ENCODE results near the gene LRRC52.

LRRC52 gene

GRCh38 chr1:165537356-165538109 is 6.3 kb upstream of the LRRC52 start:
- no peak for DNase-seq (ENCODE audit: low read depth)

- DNase-seq (ENCODE audit: low read depth): no peak
Measured at GRCh38 chr1:165539306-165539705, 4.5 kb upstream of the LRRC52 start.

GRCh38 chr1:165539908-165540307 is 3.9 kb upstream of the LRRC52 start:
- DNase-seq (ENCODE audit: low read depth): no peak

- no peak for DNase-seq (ENCODE audit: low read depth)
Measured at GRCh38 chr1:165542015-165542631, 1.7 kb upstream of the LRRC52 start.

GRCh38 chr1:165542647-165543046 is 1.2 kb upstream of the LRRC52 start:
- no peak for DNase-seq (ENCODE audit: low read depth)

GRCh38 chr1:165544996-165545395 is 1.2 kb downstream of the LRRC52 start:
- no peak for DNase-seq (ENCODE audit: low read depth)

- no peak for DNase-seq (ENCODE audit: low read depth)
Measured at GRCh38 chr1:165545974-165546373, 2.2 kb downstream of the LRRC52 start.

- no peak for DNase-seq (ENCODE audit: low read depth)
Measured at GRCh38 chr1:165549973-165550372, 6.2 kb downstream of the LRRC52 start.

- no peak for DNase-seq (ENCODE audit: low read depth)
Measured at GRCh38 chr1:165551469-165551868, 7.7 kb downstream of the LRRC52 start.

GRCh38 chr1:165560883-165561656 is 17.3 kb downstream of the LRRC52 start:
- DNase-seq (ENCODE audit: low read depth): no peak

- DNase-seq (ENCODE audit: low read depth): no peak
Measured at GRCh38 chr1:165562571-165562970, 18.8 kb downstream of the LRRC52 start.

- no peak for DNase-seq (ENCODE audit: low read depth)
Measured at GRCh38 chr1:165563551-165563950, 19.8 kb downstream of the LRRC52 start.

GRCh38 chr1:165564561-165564960 is 20.8 kb downstream of the LRRC52 start:
- DNase-seq (ENCODE audit: low read depth): no peak

- no peak for DNase-seq (ENCODE audit: low read depth)
Measured at GRCh38 chr1:165565751-165566490, 22.1 kb downstream of the LRRC52 start.

- DNase-seq (ENCODE audit: low read depth): no peak
Measured at GRCh38 chr1:165570078-165570477, 26.3 kb downstream of the LRRC52 start.

GRCh38 chr1:165573787-165574186 is 30.0 kb downstream of the LRRC52 start:
- DNase-seq (ENCODE audit: low read depth): no peak

- no peak for DNase-seq (ENCODE audit: low read depth)
Measured at GRCh38 chr1:165574295-165574694, 30.5 kb downstream of the LRRC52 start.

- DNase-seq (ENCODE audit: low read depth): no peak
Measured at GRCh38 chr1:165575468-165576099, 31.8 kb downstream of the LRRC52 start.

- no peak for DNase-seq (ENCODE audit: low read depth)
Measured at GRCh38 chr1:165576536-165576935, 32.7 kb downstream of the LRRC52 start.

- no peak for DNase-seq (ENCODE audit: low read depth)
Measured at GRCh38 chr1:165577707-165578106, 33.9 kb downstream of the LRRC52 start.

- DNase-seq (ENCODE audit: low read depth): no peak
Measured at GRCh38 chr1:165580931-165581871, 37.4 kb downstream of the LRRC52 start.

Data from activated T-helper 1 cell treated with Interleukin-2 at 50 U/mL for 16 hours (primary cell).